K562 (cell line): Measurements from ENCODE around the gene C5orf24. TPM values are rescaled to one million over a fixed set of nuclear protein-coding genes. Genes with fewer than 3 reads are reported as not detected.

ENCODE experiments used
- AFF1 ChIP-seq, 2 experiments: fragments of 450-650 bp; IDR thresholded peaks; 2 replicates each; pipeline ENCODE4 v1.6.1; 2018; ENCODE audit warnings: mild to moderate bottlenecking in 2 of 2, low read depth in 1 of 2; ENCODE audit not compliant: partially characterized antibody in 2 of 2
- CBX1 ChIP-seq: sonication (generic); IDR thresholded peaks from 2 replicates; pipeline ENCODE4 v1.6.1; 2016; ENCODE audit warnings: antibody characterized with exemption, low read depth, mild to moderate bottlenecking
- DPF2 ChIP-seq: fragments of 450-650 bp; IDR thresholded peaks from 2 replicates; pipeline ENCODE4 v1.6.1; 2016
- E2F3 ChIP-seq: fragments of 250-450 bp; sonication (Bioruptor Pico); IDR thresholded peaks from 2 replicates; pipeline ENCODE4 v1.4.0; 2020; ENCODE audit warnings: mild to moderate bottlenecking
- ELF2 ChIP-seq: fragments of 250-450 bp; sonication (Bioruptor Pico); IDR thresholded peaks from 2 replicates; pipeline ENCODE4 v1.5.0; 2021; ENCODE audit warnings: mild to moderate bottlenecking
- FOXA3 ChIP-seq, 2 experiments: fragments of 450-650 bp in 1 of 2; sonication (generic) in 1 of 2; formaldehyde crosslinking; IDR thresholded peaks in 1 of 2; conservative IDR thresholded peaks in 1 of 2; 2 replicates each; pipeline versions ENCODE4 v1.4.0 to v1.8.0; 2020 to 2022; ENCODE audit warnings: mild to moderate bottlenecking in 2 of 2, missing genetic modification reagents in 1 of 2
- HDAC8 ChIP-seq: fragments of 450-650 bp; IDR thresholded peaks from 2 replicates; pipeline ENCODE4 v1.6.1; 2016; ENCODE audit warnings: mild to moderate bottlenecking, missing genetic modification characterization, moderate library complexity, missing compliant biosample characterization
- KAT2B ChIP-seq: IDR thresholded peaks from one replicate; pipeline ENCODE4 v1.6.1; 2012; ENCODE audit warnings: low read depth, mild to moderate bottlenecking, control low read depth, inconsistent platforms, low read length, moderate library complexity
- MED1 ChIP-seq: sonication (generic); formaldehyde crosslinking; IDR thresholded peaks from 2 replicates; pipeline ENCODE4 v1.8.1; 2023; ENCODE audit warnings: missing genetic modification reagents, borderline replicate concordance
- NBN ChIP-seq: fragments of 450-650 bp; IDR thresholded peaks from 2 replicates; pipeline ENCODE4 v1.6.1; 2016; ENCODE audit warnings: low read depth, mild to moderate bottlenecking
- NCOA2 ChIP-seq, 2 experiments: fragments of 450-650 bp; IDR thresholded peaks; 2 replicates each; pipeline ENCODE4 v1.6.1; 2018; ENCODE audit warnings: mild to moderate bottlenecking in 2 of 2, moderate library complexity in 1 of 2; ENCODE audit not compliant: partially characterized antibody in 2 of 2
- NCOA6 ChIP-seq: fragments of 450-650 bp; IDR thresholded peaks from 2 replicates; pipeline ENCODE4 v1.6.1; 2017; ENCODE audit warnings: mild to moderate bottlenecking
- PHF20 ChIP-seq: fragments of 450-650 bp; IDR thresholded peaks from 2 replicates; pipeline ENCODE4 v1.6.1; 2018; ENCODE audit not compliant: partially characterized antibody
- RBBP5 ChIP-seq: fragments of 200-600 bp; sonication (generic); IDR thresholded peaks from 2 replicates; pipeline ENCODE4 v1.6.1; 2012; ENCODE audit warnings: borderline replicate concordance, mild to moderate bottlenecking, low read length, control low read depth, inconsistent platforms; ENCODE audit not compliant: insufficient read depth, poor library complexity, severe bottlenecking
- RBFOX2 ChIP-seq: fragments of 200-400 bp; formaldehyde crosslinking; IDR thresholded peaks from 2 replicates; pipeline ENCODE4 v1.6.1; 2017; ENCODE audit warnings: low read depth, mild to moderate bottlenecking, low read length, moderate library complexity
- RBM22 ChIP-seq: fragments of 200-400 bp; formaldehyde crosslinking; IDR thresholded peaks from 2 replicates; pipeline ENCODE4 v1.6.1; 2018; ENCODE audit warnings: low read length, low read depth; ENCODE audit not compliant: poor library complexity, severe bottlenecking
- THRB ChIP-seq: fragments of 450-650 bp; formaldehyde crosslinking; conservative IDR thresholded peaks from 2 replicates; pipeline ENCODE4 v1.4.0; 2022; ENCODE audit warnings: mild to moderate bottlenecking, missing genetic modification characterization
- ZBTB5 ChIP-seq: fragments of 450-650 bp; IDR thresholded peaks from 2 replicates; pipeline ENCODE4 v1.6.1; 2017; ENCODE audit warnings: antibody characterized with exemption
- ZNF274 ChIP-seq: IDR thresholded peaks from 2 replicates; pipeline ENCODE4 v1.6.1; 2011; ENCODE audit warnings: low read depth, mild to moderate bottlenecking, low read length, moderate library complexity, borderline replicate concordance
- ZNF766 ChIP-seq: fragments of 200-800 bp; sonication (Bioruptor generic); conservative IDR thresholded peaks from 2 replicates; pipeline ENCODE4 v1.6.1; 2016; ENCODE audit warnings: missing genetic modification characterization, missing compliant biosample characterization
- ZNF780A ChIP-seq: fragments of 250-450 bp; sonication (Bioruptor Pico); IDR thresholded peaks from 2 replicates; pipeline ENCODE4 v1.5.0; 2021; ENCODE audit warnings: mild to moderate bottlenecking
- polyA plus RNA-seq, 8 experiments: library from polyadenylated mRNA; depleted of rRNA in 4 of 8; stranded (reverse) in 5 of 8; unstranded in 3 of 8; fragments of >200 nt; fragmentation: Nextera tagmentation in 2 of 8; fragmentation: Illumina TruSeq in 1 of 8; extraction: Ambion mirVana in 2 of 8; extraction: Trizol in 1 of 8; gene quantifications; 2 replicates each; pipeline versions ENCODE4 v1.2.1 to v1.2.3, GENCODE V29; 2011 to 2014; ENCODE audit warnings: inconsistent platforms in 1 of 8, missing spikeins in 1 of 8
- total RNA-seq, 7 experiments: library from RNA; depleted of rRNA in 6 of 7; stranded (reverse); fragments of >200 nt in 6 of 7; fragmentation: Illumina TruSeq in 2 of 7; extraction: Trizol in 2 of 7; gene quantifications; 2 replicates each; pipeline versions ENCODE4 v1.2.1 to v1.2.3, GENCODE V29; 2011 to 2021; ENCODE audit warnings: low replicate concordance in 1 of 7

The C5orf24 gene
- total and polyA plus RNA-seq, 9 of the 15 experiments (the other 6 are each of a cell fraction or from before 2014, with no cell fraction given), result 8.9 to 38.6 (median 28.4) TPM

GRCh38 chr5:134904610-134905245 is 59.0 kb downstream of the C5orf24 start, which contains the start of gene PCBD2 (continued):
- TF ChIP-seq ZNF766 (CRISPR knock-in tag), result 0 out of 2 replicates have a peak, but pooled peaks have one; percentile 19
- TF ChIP-seq ZNF274, result no peak
- TF ChIP-seq ZNF780A, result no peak
- no peak for TF ChIP-seq KAT2B
- peak; percentile 75 for TF ChIP-seq RBBP5
- peak; percentile 84 for TF ChIP-seq RBM22
- peak in 1 of 2 experiments; percentile 95 for TF ChIP-seq NCOA2 (IDR thresholded peaks at IDR 0.05; ENCODE audit: partially characterized antibody in 2 of 2)
- no peak for TF ChIP-seq FOXA3 (CRISPR knock-in tag; conservative IDR thresholded peaks at IDR 0.05 in 1 of 2, IDR thresholded peaks at IDR 0.05 in 1 of 2)
- no peak for TF ChIP-seq ZBTB5
- no peak for TF ChIP-seq AFF1 (IDR thresholded peaks at IDR 0.05; ENCODE audit: low read depth in 1 of 2, partially characterized antibody in 2 of 2)
- peak; percentile 94 for TF ChIP-seq RBFOX2
- TF ChIP-seq NBN, result no peak
- TF ChIP-seq ELF2 (CRISPR knock-in tag), result peak; percentile 44; the same call in 1 of the 2 replicates
- TF ChIP-seq DPF2, result no peak
- TF ChIP-seq THRB (CRISPR knock-in tag), result no peak
- TF ChIP-seq MED1 (CRISPR knock-in tag), result no peak
- peak; percentile 73; the same call in 1 of the 2 replicates for TF ChIP-seq CBX1
- TF ChIP-seq E2F3 (CRISPR knock-in tag), result peak; percentile 39; the same call in 1 of the 2 replicates
- TF ChIP-seq NCOA6, result no peak
- no peak; the same call in 1 of the 2 replicates for TF ChIP-seq HDAC8 (tag)
- TF ChIP-seq PHF20, result no peak
